GM20431 (cell line): ENCODE results near the gene TFRC.
"Not testable (repeated sequence)": the region's sequence is repeated elsewhere in the genome, so short reads cannot be mapped to it uniquely, and the experiment has no call there.

Source experiments
- in situ Hi-C: fragments of 300-500 bp; cut with MseI, MboI; formaldehyde crosslinking; loops from one replicate; pipeline ENCODE4 v1.15.0; 2020; ENCODE audit warnings: low sequenced_read_pairs; ENCODE audit not compliant: unreplicated experiment

TFRC gene

DNA sequence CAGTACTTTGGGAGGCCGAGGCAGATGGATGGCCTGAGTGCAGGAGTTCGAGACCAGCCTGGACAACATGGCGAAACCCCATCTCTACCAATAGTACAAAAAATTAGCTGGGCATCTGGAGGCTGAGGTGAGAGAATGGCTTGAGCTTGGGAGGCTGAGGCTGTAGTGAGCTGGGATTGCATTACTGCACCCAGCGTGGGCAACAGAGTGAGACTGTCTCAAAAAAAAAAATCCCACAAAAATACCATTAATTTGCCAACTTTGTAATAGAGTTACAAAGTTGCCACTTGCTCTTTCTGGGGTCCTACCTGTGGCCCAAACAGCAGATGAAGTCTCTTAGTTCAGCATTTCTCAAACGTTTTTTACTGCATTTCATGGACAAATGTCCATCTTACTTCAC is 6.0 kb upstream of the TFRC start:
- in situ Hi-C loops: no loop called here

- in situ Hi-C loops: no loop called here
These were observed 705 bp upstream of the TFRC start for GRCh38 chr3:196082619-196082971.

DNA sequence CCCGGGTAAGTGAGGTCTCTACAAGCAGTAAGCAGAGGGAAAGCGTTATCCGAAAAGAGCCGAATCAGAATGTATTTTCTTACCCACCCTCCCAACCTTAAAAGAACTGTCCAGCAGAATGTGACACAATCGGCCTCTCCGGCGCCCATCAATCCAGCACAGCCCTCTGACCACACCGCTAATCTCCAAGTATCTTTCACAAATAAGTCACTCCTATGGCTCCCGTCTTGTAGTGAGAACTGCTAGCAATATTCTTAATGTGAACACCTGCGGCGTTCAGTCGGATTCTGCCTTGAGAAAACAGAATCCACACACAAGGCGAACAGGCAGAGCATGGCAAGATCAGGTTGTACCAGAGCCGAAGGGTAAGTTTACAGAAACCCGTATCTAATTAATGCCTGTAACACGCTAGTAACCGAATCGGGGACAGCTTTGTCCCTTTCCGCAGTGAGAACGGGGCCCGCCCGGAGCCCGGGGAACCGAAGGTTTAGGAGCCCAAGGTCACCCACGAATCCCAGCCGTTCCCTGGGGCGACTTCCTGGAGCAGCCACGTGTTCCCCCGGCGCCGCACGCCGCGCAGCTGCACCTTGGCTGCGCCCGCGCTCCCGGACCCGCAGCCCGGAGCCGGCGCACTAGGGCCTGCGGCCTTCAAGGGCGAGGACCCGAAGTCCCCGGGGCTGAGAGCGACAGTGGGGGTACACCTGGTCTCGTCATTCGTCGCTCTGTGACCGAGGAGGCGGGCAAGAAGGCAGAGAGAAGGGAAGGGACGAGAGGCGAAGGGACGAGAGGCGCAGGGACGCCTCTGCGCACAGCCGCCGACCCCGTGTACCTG is 672 bp downstream of the TFRC start:
- in situ Hi-C loops: no loop called here

- in situ Hi-C loops: not testable (repeated sequence)
These were observed 1.6 kb downstream of the TFRC start for GRCh38 chr3:196080101-196080846.

GRCh38 chr3:196079682-196080081 is 2.2 kb downstream of the TFRC start:
- in situ Hi-C loops: loop anchor here (10.0 kb wide), 1 partner anchor 115 kb away; no protein-coding TSS in a partner anchor

GRCh38 chr3:196075013-196075412 is 6.9 kb downstream of the TFRC start:
- in situ Hi-C loops: loop anchor here (10.0 kb wide), 1 partner anchor 120 kb away; no protein-coding TSS in a partner anchor

- in situ Hi-C loops: loop anchor here (10.0 kb wide), 1 partner anchor 121 kb away; no protein-coding TSS in a partner anchor
These were observed 8.6 kb downstream of the TFRC start for GRCh38 chr3:196073255-196073753.

GRCh38 chr3:196072313-196072712 is 9.6 kb downstream of the TFRC start:
- in situ Hi-C loops: loop anchor here (10.0 kb wide), 1 partner anchor 122 kb away; no protein-coding TSS in a partner anchor

DNA sequence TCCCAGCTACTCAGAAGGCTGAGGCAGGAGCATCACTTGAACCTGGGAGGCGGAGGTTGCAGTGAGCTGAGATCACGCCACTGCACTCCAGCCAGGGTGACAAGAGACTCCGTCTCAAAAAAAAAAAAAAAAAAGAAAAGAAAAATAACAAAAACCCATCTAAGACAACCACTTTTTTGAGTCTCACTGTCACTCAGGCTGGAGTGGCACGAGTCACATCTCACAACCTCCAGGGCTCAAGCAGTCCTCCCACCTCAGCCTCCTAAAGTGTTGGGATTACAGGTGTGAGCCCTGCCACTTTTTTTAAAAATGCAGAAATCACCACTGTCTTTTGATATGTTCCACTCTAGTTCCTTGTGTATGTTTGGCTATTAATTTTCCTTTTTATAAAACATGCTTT is 13.1 kb downstream of the TFRC start:
- in situ Hi-C loops: not testable (repeated sequence)

GRCh38 chr3:196067439-196067838 is 14.5 kb downstream of the TFRC start:
- in situ Hi-C loops: no loop called here

- in situ Hi-C loops: no loop called here
These were observed 17.9 kb downstream of the TFRC start for GRCh38 chr3:196063971-196064370.

- in situ Hi-C loops: no loop called here
These were observed 18.4 kb downstream of the TFRC start for GRCh38 chr3:196063456-196063855.

DNA sequence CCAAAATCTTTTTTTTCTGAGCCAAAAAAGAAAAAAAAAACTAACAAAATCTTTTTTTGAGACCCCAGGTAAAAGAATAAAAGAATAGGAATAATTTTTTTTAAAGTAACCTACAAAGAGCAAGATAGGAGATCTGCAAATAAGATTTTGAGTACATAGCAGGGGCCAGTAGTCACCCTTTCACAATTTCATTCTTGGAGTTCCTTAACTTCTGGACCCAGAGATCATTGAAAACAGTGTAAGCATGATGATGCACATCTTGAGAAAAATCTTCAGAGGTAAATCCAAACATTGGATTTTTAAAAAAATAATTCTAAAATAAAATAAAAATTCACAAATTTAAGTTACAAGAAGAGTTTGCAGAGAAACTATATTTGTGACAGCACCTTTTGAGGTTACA is 18.8 kb downstream of the TFRC start:
- in situ Hi-C loops: no loop called here

DNA sequence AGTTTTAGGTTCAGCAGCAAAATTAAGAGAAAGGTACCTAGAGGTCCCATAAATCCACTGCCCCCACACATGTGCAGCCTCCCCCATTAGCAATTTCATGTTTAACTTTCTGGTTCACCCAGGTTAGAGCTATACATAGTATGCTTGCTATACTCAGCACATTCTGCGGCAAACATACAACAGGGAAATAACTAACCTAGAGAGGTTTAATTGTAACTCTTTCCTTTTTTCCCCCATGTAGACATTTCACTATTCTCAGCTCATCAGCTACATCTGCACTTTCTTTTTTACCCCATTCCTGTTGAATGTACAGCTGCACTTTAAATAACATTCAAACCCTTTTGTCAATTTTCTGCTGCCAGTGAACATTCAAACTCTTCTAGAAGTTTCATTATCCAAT is 21.1 kb downstream of the TFRC start:
- in situ Hi-C loops: no loop called here

DNA sequence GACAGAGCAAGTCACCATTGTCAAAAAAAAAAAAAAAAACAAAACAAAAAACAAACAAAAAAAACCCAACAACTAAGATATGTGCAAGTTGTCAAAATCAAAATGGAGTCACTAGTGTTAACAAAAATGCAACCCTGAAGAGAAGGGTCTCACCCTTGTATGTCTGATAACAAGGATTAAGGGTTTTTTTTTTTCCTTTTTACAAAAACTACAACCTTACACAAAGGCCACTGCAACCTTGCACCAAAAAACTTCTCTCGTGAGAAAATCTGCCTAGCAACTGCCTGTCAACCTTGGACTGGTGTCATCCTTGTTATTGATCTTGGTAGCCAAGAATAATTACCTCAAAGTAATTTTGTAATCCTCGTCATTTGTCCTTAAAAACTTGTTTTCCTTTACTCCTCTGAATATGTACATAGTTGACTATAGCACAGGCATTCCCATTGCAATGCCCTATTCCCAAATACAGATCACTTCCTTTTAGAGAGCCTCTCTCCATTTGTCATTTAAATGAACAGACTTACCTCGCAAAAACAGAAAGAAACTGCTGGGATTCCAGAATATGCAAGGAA is 24.0 kb downstream of the TFRC start:
- in situ Hi-C loops: no loop called here

DNA sequence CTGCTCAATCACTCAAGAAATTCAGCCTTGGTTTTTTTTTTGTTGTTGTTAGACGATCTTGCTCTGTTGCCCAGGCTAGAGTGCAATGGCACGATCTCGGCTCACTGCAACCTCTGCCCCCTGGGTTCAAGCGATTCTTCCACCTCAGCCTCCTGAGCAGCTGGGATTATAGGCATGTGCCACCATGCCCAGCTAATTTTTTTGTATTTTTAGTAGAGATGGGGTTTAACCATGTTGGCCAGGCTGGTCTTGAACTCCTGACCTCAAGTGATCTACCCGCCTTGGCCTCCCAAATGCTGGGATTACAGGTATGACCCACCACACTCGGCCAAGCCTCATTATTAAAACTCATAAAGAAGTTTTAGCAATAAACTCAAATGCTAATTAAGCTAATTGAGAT is 25.5 kb downstream of the TFRC start:
- in situ Hi-C loops: not testable (repeated sequence)

DNA sequence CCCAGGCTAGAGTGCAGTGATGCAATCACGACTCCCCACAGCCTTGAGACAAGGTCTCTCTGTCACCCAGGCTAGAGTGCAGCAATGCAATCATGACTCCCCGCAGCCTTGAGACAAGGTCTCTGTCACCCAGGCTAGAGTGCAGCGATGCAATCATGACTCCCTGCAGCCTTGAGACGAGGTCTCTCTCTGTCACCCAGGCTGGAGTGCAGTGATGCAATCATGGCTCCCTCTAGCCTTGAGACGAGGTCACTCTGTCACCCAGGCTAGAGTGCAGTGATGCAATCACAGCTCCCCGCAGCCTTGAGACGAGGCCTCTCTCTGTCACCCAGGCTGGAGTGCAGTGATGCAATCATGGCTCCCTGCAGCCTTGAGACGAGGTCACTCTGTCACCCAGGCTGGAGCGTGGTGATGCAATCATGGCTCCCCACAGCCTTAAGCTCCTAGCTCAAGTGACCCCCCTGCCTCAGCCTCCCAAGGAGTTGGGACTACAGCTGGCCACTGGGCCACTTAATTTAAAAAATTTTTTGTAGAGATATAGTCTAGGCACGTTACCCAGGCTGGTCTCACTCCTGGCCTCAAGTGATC is 26.1 kb downstream of the TFRC start:
- in situ Hi-C loops: no loop called here

- in situ Hi-C loops: no loop called here
These were observed 26.6 kb downstream of the TFRC start for GRCh38 chr3:196055240-196055639.

DNA sequence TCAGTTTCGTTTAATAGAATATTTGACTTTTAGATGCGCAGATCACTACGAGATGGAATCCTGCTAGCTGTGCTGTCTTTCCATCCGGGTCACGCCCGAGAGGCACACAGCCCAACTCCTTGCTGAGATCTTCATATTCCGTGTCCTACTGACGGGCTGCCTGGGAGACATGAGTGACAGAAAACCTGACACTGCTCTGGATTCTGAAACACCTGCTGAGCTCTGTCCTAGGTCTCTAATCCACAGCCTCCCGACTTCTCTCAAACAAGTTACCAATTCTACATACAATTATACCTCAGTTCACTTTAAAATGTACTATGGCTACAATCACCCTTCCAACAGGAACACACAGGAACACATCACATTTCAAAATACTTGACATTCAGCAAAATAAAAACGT is 27.2 kb downstream of the TFRC start:
- in situ Hi-C loops: no loop called here

DNA sequence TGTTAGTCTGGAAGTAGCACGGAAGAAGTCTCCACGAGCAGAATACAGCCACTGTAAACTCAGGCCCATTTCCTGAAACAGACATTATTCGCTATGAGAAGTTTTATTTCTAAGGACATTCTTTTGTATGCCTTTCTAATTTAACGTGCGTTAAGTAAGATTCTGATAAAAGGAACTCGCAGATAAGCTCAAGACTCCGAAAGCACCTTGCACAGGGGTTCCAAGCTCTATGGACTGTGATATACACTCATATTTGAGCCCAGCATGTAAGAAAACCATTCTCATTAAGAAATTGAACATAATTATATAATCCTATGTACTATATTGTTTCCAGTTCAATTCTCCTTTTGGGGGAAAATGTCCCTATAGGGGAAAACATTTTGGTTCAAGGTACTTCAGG is 28.4 kb downstream of the TFRC start:
- in situ Hi-C loops: no loop called here
